Muscle of back (tissue), 11 donors: ENCODE measurements around the gene PI4KA. TPM values are rescaled to one million over a fixed set of nuclear protein-coding genes. Genes with fewer than 3 reads are reported as not detected.
"Not testable (repeated sequence)": the region's sequence is repeated elsewhere in the genome, so short reads cannot be mapped to it uniquely, and the experiment has no call there.

Experiments
- DNase-seq, 3 donors: peaks; one replicate each; pipeline versions ENCODE4 v3.0.0 to v3.0.0-alpha.2; 2013
- polyA plus RNA-seq, 10 donors: library from polyadenylated mRNA; unstranded; fragments of 120-200 nt; gene quantifications; one replicate each; pipeline ENCODE4 v1.2.1, GENCODE V29; 2013; ENCODE audit not compliant: insufficient read length in 10 of 10

PI4KA gene
- polyA plus RNA-seq, 10 donors, result 26.2 to 42.5 (median 35.0) TPM

- DNase-seq, result peak in 1 of 3 donors; percentile 26
Measured at GRCh38 chr22:20777420-20778177, 81.0 kb downstream of the PI4KA start.

DNA sequence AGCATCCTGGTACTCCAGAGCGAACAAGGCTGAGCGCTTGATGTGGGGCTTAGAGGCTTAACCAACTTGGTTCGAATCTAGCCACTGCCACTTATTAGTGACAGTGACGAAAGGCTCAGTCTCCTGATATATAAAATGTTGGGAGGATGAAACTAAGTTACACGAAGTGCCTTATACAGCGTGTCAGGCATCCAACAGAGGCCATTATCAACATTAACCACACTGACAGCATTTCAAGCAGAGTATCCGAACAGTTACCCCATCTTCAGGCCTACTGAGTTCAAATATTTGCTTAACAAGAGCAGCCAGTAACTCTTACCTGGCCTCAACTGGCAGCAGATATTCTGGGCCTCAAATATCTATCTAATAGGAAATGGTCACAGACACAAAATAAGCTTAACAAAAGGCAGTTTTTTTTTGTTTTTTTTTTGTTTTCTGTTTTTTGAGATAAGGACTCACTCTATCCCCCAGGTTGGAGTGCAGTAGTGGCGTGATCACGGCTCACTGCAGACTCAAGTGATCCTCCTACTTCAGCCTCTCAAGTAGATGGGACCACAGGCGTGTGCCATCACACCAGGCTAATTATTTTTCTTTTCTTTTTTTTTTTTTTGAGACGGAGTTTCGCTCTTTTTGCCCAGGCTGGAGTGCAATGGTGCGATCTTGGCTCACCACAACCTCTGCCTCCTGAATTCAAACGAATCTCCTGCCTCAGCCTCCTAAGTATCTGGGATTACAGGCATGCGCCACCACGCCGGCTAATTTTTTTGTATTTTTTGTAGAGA, 81.8 kb downstream of the PI4KA start:
- no peak for DNase-seq

DNA sequence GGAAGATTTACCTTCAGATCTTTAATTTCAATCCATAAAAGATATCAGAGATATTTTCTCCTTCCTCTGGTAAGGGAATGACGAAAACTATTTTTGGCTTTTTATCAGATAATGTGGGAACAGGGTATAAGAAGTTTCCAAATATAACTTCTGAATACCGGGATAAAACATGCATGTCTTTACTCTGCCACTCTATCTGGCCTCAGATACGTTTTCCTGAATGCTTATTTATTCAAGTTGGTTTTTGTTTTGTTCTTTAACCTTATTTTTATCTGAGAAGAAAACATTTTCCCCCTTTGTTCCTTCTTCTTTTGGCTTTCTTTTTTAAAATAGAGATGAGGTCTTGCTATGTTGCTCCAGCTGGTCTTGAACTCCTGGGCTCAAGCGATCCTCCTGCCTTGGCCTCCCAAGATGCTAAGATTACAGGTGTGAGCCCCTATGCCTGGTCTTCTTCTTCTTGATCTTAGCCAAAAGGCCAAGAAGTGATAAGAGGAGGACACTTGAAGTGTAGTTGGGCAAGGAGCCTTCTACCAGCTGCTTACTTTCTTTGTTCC, 83.2 kb downstream of the PI4KA start:
- DNase-seq, result no peak

- no peak for DNase-seq
Measured at GRCh38 chr22:20774882-20775281, 83.7 kb downstream of the PI4KA start.

- no peak for DNase-seq
Measured at GRCh38 chr22:20773793-20774212, 84.8 kb downstream of the PI4KA start, which contains the start of gene SERPIND1. SERPIND1 (plus strand) TSS chr22:20774113; CDS start chr22:20779313, 5,200 bp downstream.

DNA sequence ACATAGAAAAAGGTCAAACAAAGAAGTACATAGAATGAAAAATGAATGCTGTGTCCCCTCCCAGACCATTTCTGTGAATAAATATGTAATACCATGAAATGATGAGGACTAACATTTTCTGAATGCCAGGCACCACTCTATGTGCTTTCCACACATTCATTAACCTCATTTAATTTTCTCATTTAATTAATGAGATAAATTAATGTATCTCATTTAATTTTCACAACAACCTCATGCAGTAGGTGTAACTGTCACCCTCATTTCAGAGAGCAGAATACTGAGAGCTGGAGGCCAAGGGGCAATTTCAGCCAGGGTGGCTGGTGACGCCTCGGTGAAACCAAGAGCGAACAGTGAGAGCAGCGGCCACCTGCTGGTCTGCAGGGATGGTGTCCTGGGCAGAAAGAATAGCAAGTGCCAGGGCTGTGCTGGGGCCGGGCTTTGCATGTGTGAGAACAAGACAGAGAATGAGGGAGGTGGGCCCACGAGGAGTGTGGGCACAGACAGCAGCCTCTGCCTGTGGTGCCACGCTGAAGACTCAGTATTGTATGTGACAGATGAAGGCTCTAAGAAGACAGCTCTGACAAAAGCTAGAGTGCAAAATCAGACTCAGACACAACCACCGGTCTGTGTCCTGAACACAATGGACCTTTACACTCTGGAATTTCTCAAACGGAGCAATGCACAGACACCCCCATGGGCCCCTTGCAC, 86.5 kb downstream of the PI4KA start:
- DNase-seq, result no peak

DNA sequence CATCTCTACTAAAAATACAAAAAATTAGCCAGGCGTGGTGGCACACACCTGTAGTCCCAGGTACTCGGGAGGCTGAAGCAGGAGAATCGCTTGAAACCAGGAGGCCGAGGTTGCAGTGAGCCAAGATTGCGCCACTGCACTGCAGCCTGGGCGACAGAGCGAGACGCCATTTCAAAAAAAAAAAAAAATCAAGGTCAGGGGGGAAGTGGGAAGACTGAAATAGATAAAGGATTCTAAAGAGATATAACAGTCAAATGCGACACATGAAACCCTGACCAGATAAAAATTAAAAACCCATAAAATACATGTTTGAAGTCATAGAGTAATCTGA, 89.2 kb downstream of the PI4KA start:
- not testable (repeated sequence) for DNase-seq

GRCh38 chr22:20766530-20766929, 92.1 kb downstream of the PI4KA start:
- no peak for DNase-seq

DNA sequence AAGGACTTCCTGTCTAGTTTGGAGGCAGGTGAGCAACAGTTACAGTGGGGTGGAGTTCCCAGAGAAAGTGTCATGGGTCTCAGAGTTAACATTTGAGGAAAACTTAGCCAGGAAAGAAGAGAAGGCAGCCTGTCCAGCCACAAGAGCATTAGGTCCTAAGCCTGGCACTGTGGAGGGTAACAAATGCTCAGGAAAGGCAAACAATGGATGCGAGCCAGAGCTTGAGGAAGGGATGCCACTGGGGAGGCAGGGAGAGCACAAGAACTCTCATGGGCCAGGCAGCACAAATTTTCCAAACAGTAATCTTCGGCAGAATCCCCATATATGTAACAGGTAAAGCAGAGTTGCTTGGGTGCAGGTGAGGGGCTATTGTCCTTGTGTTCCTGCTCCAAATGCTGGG, 92.7 kb downstream of the PI4KA start:
- DNase-seq, result no peak

DNA sequence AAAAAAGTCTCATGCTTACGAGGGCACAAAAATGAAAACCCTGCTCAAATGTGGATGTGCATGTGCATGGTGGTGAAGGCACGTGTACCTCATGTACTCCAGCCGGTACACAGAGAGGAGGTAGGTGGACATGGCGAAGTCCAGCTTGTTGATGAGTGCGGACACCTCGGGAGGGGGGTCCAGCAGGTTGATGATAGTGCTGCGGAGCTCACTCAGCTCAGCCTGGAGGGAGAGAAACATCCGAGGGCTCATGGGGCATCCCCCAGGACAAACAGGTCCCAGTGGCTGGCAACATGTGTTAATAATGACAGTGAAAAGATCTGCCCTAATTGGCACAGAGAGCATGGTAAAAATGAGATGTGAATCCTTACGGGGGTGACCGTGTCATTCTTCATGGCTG, 93.9 kb downstream of the PI4KA start:
- DNase-seq, result no peak

- no peak for DNase-seq
Measured at GRCh38 chr22:20764471-20764720, 94.2 kb downstream of the PI4KA start.

GRCh38 chr22:20763630-20764470, 94.8 kb downstream of the PI4KA start:
- peak in 2 of 3 donors; percentile 38 to 79 for DNase-seq

DNA sequence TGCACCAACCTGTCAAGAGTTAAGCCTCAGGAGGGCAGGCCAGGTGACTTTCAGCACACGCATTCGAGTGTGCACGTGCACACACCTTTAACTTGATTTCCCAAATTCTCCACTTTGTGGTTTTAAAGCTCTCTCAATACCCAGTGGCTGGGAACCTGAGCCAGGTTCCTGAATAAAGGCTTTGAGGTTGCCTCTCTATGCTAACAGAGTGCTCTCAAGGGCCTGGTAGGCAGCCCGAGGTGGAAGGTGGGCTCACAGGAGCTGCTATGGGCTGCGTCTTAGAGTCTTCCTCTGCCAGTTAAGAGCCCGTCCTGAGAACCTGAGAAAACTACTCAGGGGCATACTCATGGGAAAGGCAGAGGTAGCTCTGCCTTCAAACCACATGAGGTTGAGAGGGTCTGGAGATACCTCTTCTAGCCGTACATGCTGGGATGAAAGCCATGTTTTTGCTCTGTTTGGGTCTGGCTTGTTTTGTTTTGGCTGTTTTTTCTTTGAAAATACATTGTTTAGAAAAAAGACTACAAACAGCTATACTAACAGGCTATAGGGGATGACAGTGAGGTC, 96.3 kb downstream of the PI4KA start:
- no peak for DNase-seq

DNA sequence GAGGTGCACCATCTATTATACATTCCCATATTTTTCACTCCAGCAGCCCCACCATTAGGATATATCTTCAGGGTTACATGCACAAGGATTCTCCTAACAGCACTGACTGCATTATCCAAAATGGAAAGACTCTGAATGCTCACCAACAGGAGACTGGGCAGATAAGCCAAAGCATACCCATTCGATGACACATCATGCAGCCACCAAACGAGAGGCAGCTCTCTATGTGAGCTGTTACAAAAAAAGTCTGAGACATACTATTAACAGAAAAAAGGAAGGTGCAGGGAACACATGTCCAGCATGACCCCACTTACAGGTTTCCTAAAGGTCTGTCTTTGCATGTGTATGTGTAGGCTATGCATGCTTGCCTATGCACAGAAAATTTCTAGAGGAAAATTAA, 97.1 kb downstream of the PI4KA start:
- DNase-seq, result no peak

DNA sequence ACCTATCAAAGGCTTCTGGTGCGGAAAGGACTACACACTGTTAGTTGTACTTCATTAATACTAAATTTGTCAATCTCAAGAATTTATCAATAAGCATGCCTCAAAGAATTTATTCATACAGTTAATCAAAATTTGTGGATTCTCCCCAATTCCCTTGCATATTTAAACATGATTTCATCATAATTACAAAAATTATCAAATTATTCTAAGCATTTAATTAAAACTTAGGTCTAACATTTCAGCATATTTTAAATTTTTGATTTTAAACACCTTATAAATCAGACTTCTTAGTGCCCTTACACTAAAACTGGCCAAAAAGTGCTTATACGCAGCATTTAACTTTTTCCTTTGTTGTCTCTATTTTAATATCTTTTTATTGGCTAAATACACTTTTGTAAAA, 98.5 kb downstream of the PI4KA start:
- DNase-seq, result no peak

GRCh38 chr22:20758688-20759087, 99.9 kb downstream of the PI4KA start:
- DNase-seq, result no peak

DNA sequence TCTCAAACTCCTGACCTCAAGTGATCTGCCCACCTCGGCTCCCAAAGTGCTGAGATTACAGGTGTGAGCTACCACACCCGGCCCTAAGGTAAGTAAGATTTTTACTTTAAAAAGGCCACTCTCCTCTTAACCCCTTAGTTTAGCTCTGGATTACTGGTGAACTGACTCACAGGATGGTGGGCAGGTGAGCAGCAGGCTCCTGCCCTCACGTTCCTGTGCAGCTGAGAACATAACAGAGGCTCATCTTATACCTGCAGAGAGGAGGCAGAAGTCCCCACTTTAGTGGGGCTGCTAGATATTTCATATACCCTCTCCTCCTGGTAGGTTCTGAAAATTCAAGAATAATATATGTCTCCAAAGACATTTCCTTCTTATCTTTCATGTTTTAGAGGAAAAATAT, 101.8 kb downstream of the PI4KA start:
- DNase-seq, result no peak

- no peak for DNase-seq
Measured at GRCh38 chr22:20752873-20753272, 105.7 kb downstream of the PI4KA start.

DNA sequence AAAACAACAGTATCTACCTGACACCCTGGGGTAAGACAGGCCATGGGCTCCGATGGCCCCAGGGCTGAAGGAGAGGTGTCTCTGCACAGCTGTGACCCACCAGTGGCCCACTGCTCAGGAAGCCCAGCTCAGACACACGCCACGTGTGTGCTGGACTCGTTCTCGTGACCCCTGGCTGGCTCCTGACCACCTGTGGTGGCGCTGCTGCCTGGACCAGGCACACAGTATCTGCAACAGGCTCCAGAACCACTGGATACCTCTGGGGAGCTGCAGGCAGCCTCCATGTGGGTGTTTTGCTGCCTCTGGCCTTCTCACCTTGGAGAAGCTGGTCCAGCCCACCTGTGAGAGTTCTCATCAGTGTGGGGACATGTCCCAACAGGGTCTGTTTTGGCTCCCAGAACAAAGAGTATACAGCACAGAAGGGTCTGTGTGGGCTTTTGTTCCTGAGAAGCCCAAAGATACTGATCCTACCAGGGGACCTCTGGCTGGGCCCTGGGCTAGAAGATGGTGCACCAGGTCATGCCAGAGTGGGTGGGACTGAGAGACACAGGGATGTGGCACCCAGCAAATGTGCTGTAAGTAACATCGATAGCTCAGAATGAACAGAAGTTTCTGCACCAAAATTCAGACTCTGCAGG, 106.4 kb downstream of the PI4KA start:
- no peak for DNase-seq

- no peak for DNase-seq
Measured at GRCh38 chr22:20751185-20751851, 107.3 kb downstream of the PI4KA start.
